Measurements from ENCODE around the gene RTF2.

RTF2 gene

DNA sequence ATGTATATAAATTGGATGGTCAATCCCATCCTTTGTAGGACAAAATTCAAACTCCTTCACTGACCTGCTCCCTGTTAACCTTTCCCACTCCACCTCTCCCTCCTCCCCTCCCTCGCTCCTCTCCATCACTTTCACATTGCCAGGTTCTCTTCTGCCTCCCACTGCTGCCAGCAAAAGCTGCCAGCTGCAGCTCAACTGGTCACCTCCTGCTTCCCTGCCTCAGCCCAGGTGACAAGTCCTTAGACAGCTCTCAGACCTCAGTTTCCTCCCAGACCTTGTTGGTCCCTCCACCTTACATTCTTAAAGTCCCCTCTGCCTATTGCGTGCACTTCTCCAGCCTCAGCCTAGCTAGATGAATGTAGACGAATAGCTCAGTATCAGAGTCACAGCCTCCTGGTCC lies 23.3 kb upstream of the RTF2 start:
- no peak overlapping the region for H3K4me3 ChIP-seq (ENCODE audit: low read depth, low read length)
- TF ChIP-seq, protein P1, sequence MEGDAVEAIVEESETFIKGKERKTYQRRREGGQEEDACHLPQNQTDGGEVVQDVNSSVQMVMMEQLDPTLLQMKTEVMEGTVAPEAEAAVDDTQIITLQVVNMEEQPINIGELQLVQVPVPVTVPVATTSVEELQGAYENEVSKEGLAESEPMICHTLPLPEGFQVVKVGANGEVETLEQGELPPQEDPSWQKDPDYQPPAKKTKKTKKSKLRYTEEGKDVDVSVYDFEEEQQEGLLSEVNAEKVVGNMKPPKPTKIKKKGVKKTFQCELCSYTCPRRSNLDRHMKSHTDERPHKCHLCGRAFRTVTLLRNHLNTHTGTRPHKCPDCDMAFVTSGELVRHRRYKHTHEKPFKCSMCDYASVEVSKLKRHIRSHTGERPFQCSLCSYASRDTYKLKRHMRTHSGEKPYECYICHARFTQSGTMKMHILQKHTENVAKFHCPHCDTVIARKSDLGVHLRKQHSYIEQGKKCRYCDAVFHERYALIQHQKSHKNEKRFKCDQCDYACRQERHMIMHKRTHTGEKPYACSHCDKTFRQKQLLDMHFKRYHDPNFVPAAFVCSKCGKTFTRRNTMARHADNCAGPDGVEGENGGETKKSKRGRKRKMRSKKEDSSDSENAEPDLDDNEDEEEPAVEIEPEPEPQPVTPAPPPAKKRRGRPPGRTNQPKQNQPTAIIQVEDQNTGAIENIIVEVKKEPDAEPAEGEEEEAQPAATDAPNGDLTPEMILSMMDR (IDR thresholded peaks at IDR 0.05; ENCODE audit: low read depth, low read length, missing control alignments): no peak
- no peak for DNase-seq (ENCODE audit: low read depth)

DNA sequence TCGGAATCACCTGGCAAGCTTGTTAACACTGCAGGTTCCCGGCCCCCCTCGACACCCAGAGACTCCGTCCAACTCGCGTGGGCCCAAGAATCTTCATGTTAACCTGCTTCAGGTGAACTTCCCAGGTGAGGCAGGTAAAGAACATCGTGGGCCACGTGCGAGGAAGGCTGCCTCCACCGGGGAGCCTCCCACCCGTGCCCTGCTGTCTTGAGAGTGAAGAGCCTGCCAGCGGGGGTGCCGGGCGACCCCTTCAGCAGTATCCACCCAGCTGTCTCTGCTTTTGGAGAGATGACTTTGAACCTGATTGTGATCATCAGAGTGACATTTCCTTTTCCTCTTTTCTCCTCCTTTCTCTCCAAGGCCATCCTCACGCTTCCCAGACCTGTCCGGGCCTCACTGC lies 22.9 kb upstream of the RTF2 start:
- DNase-seq (ENCODE audit: low read depth): no peak
- TF ChIP-seq, protein P1 (IDR thresholded peaks at IDR 0.05; ENCODE audit: low read depth, low read length, missing control alignments): no peak

DNA sequence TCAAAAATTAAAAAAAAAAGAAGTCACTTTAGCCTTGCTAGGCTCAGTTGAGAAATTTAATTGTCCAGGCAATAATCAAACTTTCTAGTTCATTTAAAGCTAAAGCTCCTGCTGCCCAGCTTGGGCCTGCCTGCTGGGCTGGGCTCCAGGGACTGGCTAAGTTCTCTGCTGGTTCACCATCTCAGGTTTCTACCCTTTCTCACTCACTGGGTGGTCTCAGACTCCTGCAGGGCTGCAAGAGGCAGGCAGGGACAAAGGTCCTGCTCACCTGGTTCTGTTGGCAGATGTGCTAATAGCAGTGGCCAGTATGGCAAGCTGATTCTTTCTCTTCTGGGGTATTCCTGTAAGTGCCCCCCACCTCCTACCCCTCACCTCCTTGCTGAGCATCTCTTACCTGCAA lies 21.2 kb upstream of the RTF2 start:
- no peak for DNase-seq (ENCODE audit: low read depth)
- TF ChIP-seq, protein P1 (IDR thresholded peaks at IDR 0.05; ENCODE audit: low read depth, low read length, missing control alignments): no peak
- H3K4me3 ChIP-seq (ENCODE audit: low read depth, low read length): no peak overlapping the region

More for the DNA sequence above, 22.9 kb upstream of the RTF2 start:
- no peak overlapping the region for H3K4me3 ChIP-seq (ENCODE audit: low read depth, low read length)

DNA sequence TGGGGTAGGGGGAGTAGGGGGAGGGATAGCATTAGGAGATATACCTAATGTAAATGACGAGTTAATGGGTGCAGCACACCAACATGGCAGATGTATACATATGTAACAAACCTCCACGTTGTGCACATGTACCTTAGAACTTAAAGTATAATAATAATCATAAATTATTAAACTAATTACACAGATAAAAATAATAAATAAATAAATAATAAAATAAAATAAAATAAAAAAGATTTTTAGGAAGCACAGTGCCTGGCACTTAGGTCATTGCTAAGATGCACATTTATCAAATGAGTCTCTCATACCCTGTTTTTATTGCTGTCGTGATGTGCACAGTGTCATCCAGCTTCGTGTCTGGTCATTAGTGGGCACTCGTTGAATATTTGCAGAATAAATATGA lies 19.0 kb upstream of the RTF2 start:
- DNase-seq (ENCODE audit: low read depth): no peak
- TF ChIP-seq, protein P1 (IDR thresholded peaks at IDR 0.05; ENCODE audit: low read depth, low read length, missing control alignments): no peak
- no peak overlapping the region for H3K4me3 ChIP-seq (ENCODE audit: low read depth, low read length)

DNA sequence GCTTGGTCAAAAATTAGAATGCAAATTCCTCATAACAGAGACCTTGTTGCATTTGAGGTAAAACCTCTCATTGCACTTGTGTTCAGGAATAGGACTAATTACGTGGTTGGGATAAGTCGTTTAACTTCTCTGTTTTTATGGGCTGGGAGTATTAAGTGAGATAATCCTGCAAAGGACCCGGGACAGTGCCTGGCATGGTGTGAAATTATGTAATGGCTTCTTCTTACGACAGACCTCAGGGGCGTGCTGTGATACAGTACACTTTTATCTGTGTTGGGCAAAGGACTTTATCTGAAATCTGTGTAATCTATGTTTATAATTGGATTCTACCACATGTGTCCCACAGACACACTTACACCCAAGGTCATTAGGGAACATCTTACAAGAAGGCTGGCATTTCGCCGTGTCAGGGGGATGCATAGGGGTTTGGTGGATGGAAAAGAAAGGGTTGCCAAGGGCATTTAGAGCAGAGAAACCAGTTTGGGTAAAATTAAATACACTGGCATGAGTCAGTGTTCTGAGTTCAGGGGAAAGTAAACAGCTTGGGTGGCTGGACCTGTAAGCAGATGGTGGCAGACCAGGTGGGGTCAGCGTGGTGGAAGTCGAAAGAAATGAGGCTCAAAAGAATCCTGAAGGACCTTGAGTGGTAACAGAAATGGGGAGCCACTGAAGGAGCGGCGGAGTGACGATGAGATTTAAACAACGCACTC lies 17.2 kb upstream of the RTF2 start:
- no peak overlapping the region for H3K4me3 ChIP-seq (ENCODE audit: low read depth, low read length)
- no peak for DNase-seq (ENCODE audit: low read depth)
- TF ChIP-seq, protein P1 (IDR thresholded peaks at IDR 0.05; ENCODE audit: low read depth, low read length, missing control alignments): no peak

DNA sequence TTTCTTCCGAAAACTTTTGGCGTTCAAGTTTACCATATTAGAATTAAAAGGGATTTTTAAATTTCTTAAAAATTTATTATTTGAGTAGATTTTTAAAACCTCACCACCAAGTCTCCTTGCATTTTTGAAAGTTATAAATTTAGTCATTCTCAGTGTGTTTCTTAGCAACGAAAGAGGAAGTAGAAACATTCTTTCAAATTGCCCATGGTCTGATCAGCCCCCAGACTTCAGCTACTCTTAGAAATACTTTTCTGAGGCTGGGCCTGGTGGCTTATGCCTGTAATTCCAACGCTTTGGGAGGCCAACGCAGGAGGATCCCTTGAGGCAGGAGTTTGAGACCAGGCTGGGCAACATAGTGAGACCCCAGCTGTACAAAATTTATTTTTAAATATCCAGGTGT lies 15.1 kb upstream of the RTF2 start:
- TF ChIP-seq, protein P1 (IDR thresholded peaks at IDR 0.05; ENCODE audit: low read depth, low read length, missing control alignments): no peak
- peak; percentile 34 for DNase-seq (ENCODE audit: low read depth)
- no peak overlapping the region for H3K4me3 ChIP-seq (ENCODE audit: low read depth, low read length)

DNA sequence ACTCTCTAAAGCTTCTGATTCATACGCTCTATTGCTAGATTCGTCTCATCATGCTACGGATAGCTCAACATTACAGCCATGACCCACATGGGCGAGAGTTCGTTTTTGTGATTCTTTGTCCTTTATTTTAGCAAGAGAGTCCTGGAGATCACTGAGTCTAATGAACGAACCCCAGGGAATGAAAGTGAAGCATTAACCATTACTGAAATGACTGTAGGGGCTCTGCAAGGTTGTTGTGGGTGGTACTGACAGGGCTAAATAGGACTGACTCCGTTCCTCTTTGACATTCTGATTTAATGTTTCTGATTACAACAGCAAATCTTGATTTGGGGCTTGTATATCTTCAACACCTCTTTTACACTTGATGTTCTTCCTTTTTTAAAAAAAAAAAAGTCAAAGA lies 13.7 kb upstream of the RTF2 start:
- TF ChIP-seq, protein P1 (IDR thresholded peaks at IDR 0.05; ENCODE audit: low read depth, low read length, missing control alignments): no peak
- no peak for DNase-seq (ENCODE audit: low read depth)
- no peak overlapping the region for H3K4me3 ChIP-seq (ENCODE audit: low read depth, low read length)
